Panc1 (cell line): ENCODE data around the gene COL13A1.

Experiments used
- CTCF ChIP-seq: fragments of 450-650 bp; IDR thresholded peaks from 2 replicates; pipeline ENCODE4 v1.5.1; 2017; ENCODE audit warnings: mild to moderate bottlenecking
- SIN3A ChIP-seq: IDR thresholded peaks from 2 replicates; pipeline ENCODE4 v1.6.1; 2012; ENCODE audit warnings: low read depth, mild to moderate bottlenecking, low read length, moderate library complexity, borderline replicate concordance; ENCODE audit not compliant: insufficient read depth

GRCh38 chr10:69991151-69991550 lies 189.4 kb downstream of the COL13A1 start:
- TF ChIP-seq CTCF = no peak
- no peak for TF ChIP-seq SIN3A
